ENCODE measurements around the gene FCER1G. TPM values are rescaled to one million over a fixed set of nuclear protein-coding genes. Genes with fewer than 3 reads are reported as not detected.

Gene FCER1G
- total and polyA plus RNA-seq, 9 of the 15 experiments (the other 6 are each of a cell fraction or from before 2014, with no cell fraction given) = 0.15 to 0.69 (median 0.31) TPM; not detected in 2

DNA sequence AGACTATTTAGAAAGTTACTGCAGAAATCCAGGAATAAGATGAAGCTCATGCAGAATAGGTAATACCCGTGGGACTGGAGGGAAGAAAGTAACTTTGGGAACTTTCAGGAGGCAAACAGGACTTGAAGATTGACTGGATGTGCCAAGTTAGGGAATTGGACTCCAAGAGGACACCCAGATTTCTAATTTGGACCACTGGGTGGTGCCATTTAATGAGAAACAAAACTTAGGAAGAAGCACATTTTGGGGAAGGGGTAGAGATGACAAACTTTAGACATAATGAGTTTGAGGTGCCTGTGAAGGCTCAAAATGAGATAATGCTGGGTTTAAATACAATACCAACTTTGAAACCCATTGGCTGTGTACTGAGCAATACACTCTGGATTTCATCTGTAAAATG, 34.5 kb upstream of the FCER1G start (continued):
- TF ChIP-seq ZMIZ1 (IDR thresholded peaks at IDR 0.05; ENCODE audit: low read depth in 2 of 2, low read length in 2 of 2) (no peak), FOXK2 (conservative IDR thresholded peaks at IDR 0.05 in 1 of 2, IDR thresholded peaks at IDR 0.05 in 1 of 2; ENCODE audit: low read depth in 2 of 2) (no peak), XRCC3 (IDR thresholded peaks at IDR 0.05) (no peak), STAT6 (CRISPR knock-in tag; IDR thresholded peaks at IDR 0.05) (no peak), ATF1 (CRISPR knock-in tag; IDR thresholded peaks at IDR 0.05) (no peak), ATF1 (tag; IDR thresholded peaks at IDR 0.05) (no peak), MAZ (CRISPR knock-in tag; conservative IDR thresholded peaks at IDR 0.05 in 1 of 2, IDR thresholded peaks at IDR 0.05 in 1 of 2) (no peak), RAD21 (CRISPR knock-in tag; conservative IDR thresholded peaks at IDR 0.05 in 1 of 2, IDR thresholded peaks at IDR 0.05 in 1 of 2) (peak; percentile 48 to 70), ZBTB43 (CRISPR knock-in tag; IDR thresholded peaks at IDR 0.05) (no peak), CBFB (CRISPR knock-in tag; IDR thresholded peaks at IDR 0.05) (no peak)
